Measurements from ENCODE around the gene ETV4. TPM values are rescaled to one million over a fixed set of nuclear protein-coding genes. Genes with fewer than 3 reads are reported as not detected.
A peak's percentile ranks its signal among the peaks of the same experiment; 100 is the strongest.

The ETV4 gene
- total and polyA plus RNA-seq, 2 of the 13 experiments (the other 11 are each of a cell fraction or from before 2014, with no cell fraction given): 128 to 330 TPM

DNA sequence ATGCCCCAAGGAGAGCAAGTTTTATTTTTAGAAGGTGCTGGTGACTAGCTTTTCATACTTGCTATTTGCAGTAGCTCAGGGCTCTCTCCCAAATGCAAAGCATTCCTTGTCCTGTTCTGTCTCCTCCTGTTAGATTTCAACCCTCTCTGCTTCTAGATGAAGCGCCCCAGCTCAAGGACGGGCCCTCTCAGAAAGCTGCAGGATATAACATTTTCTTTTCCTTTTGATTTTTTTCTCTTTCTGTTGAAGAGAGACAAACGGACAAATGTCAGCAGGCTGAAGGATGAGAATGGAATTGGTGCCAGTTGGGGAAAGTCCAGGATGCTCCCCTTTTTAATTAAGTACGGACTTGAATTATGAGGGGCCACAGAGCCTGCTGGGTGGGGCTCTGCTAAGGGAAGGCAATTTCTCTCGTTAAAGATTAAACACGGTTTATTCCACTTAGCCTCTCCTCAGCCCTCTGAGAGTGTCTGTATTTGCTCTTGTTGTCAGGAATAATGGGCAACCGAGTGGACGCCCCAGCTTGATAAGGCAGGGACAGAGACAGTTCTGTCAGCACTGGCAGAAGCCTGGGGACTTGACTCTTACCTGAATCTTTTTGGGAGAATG, 6.2 kb upstream of the ETV4 start (continued):
- TF ChIP-seq, protein P1, sequence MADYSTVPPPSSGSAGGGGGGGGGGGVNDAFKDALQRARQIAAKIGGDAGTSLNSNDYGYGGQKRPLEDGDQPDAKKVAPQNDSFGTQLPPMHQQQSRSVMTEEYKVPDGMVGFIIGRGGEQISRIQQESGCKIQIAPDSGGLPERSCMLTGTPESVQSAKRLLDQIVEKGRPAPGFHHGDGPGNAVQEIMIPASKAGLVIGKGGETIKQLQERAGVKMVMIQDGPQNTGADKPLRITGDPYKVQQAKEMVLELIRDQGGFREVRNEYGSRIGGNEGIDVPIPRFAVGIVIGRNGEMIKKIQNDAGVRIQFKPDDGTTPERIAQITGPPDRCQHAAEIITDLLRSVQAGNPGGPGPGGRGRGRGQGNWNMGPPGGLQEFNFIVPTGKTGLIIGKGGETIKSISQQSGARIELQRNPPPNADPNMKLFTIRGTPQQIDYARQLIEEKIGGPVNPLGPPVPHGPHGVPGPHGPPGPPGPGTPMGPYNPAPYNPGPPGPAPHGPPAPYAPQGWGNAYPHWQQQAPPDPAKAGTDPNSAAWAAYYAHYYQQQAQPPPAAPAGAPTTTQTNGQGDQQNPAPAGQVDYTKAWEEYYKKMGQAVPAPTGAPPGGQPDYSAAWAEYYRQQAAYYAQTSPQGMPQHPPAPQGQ (CRISPR knock-in tag; IDR thresholded peaks at IDR 0.05; ENCODE audit: borderline replicate concordance): no peak
- TF ChIP-seq ZNF816 (CRISPR knock-in tag; IDR thresholded peaks at IDR 0.05; ENCODE audit: borderline replicate concordance) (peak; percentile 73), GATAD2A (CRISPR knock-in tag; IDR thresholded peaks at IDR 0.05) (peak; percentile 72), ZFP1 (CRISPR knock-in tag; IDR thresholded peaks at IDR 0.05) (peak; percentile 48; the same call in 1 of the 2 replicates), ZSCAN9 (CRISPR knock-in tag; IDR thresholded peaks at IDR 0.05; ENCODE audit: borderline replicate concordance) (peak; percentile 67; the same call in 1 of the 2 replicates), ZNF264 (CRISPR knock-in tag; IDR thresholded peaks at IDR 0.05) (peak; percentile 66; the same call in 1 of the 2 replicates), NR2F1 (CRISPR knock-in tag; IDR thresholded peaks at IDR 0.05) (0 out of 4 replicates have a peak, but pooled peaks of 1 of the 2 experiments have one; percentile 17), KLF6 (CRISPR knock-in tag; IDR thresholded peaks at IDR 0.05) (peak; percentile 75; the same call in 1 of the 2 replicates), MXD4 (CRISPR knock-in tag; IDR thresholded peaks at IDR 0.05) (no peak), ZNF230 (CRISPR knock-in tag; IDR thresholded peaks at IDR 0.05) (0 out of 2 replicates have a peak, but pooled peaks have one; percentile 39), SOX13 (IDR thresholded peaks at IDR 0.05) (no peak), SOX13 (CRISPR knock-in tag; conservative IDR thresholded peaks at IDR 0.05 in 1 of 2, IDR thresholded peaks at IDR 0.05 in 1 of 2) (peak in 1 of 2 experiments; percentile 78; a peak in 2 of 4 replicates), ZNF235 (CRISPR knock-in tag; IDR thresholded peaks at IDR 0.05; ENCODE audit: borderline replicate concordance) (no peak), SAP130 (CRISPR knock-in tag; IDR thresholded peaks at IDR 0.05; ENCODE audit: low read depth) (peak; percentile 77), ETV5 (CRISPR knock-in tag; IDR thresholded peaks at IDR 0.05; ENCODE audit: borderline replicate concordance) (peak; percentile 40; the same call in 1 of the 2 replicates), MEIS2 (CRISPR knock-in tag; IDR thresholded peaks at IDR 0.05) (peak; percentile 58; the same call in 1 of the 2 replicates), SALL1 (CRISPR knock-in tag; IDR thresholded peaks at IDR 0.05) (peak; percentile 48)
- TF ChIP-seq, protein P2, sequence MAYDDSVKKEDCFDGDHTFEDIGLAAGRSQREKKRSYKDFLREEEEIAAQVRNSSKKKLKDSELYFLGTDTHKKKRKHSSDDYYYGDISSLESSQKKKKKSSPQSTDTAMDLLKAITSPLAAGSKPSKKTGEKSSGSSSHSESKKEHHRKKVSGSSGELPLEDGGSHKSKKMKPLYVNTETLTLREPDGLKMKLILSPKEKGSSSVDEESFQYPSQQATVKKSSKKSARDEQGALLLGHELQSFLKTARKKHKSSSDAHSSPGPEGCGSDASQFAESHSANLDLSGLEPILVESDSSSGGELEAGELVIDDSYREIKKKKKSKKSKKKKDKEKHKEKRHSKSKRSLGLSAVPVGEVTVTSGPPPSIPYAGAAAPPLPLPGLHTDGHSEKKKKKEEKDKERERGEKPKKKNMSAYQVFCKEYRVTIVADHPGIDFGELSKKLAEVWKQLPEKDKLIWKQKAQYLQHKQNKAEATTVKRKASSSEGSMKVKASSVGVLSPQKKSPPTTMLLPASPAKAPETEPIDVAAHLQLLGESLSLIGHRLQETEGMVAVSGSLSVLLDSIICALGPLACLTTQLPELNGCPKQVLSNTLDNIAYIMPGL (CRISPR knock-in tag; IDR thresholded peaks at IDR 0.05; ENCODE audit: borderline replicate concordance in 1 of 2, low read depth in 1 of 2): 0 out of 4 replicates have a peak, but pooled peaks of 1 of the 2 experiments have one; percentile 24
- TF ChIP-seq, protein P3, sequence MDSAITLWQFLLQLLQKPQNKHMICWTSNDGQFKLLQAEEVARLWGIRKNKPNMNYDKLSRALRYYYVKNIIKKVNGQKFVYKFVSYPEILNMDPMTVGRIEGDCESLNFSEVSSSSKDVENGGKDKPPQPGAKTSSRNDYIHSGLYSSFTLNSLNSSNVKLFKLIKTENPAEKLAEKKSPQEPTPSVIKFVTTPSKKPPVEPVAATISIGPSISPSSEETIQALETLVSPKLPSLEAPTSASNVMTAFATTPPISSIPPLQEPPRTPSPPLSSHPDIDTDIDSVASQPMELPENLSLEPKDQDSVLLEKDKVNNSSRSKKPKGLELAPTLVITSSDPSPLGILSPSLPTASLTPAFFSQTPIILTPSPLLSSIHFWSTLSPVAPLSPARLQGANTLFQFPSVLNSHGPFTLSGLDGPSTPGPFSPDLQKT (CRISPR knock-in tag; IDR thresholded peaks at IDR 0.05; ENCODE audit: borderline replicate concordance): no peak
- TF ChIP-seq, protein P4, sequence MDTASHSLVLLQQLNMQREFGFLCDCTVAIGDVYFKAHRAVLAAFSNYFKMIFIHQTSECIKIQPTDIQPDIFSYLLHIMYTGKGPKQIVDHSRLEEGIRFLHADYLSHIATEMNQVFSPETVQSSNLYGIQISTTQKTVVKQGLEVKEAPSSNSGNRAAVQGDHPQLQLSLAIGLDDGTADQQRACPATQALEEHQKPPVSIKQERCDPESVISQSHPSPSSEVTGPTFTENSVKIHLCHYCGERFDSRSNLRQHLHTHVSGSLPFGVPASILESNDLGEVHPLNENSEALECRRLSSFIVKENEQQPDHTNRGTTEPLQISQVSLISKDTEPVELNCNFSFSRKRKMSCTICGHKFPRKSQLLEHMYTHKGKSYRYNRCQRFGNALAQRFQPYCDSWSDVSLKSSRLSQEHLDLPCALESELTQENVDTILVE (CRISPR knock-in tag; IDR thresholded peaks at IDR 0.05): 0 out of 2 replicates have a peak, but pooled peaks have one; percentile 15
- TF ChIP-seq, protein P5, sequence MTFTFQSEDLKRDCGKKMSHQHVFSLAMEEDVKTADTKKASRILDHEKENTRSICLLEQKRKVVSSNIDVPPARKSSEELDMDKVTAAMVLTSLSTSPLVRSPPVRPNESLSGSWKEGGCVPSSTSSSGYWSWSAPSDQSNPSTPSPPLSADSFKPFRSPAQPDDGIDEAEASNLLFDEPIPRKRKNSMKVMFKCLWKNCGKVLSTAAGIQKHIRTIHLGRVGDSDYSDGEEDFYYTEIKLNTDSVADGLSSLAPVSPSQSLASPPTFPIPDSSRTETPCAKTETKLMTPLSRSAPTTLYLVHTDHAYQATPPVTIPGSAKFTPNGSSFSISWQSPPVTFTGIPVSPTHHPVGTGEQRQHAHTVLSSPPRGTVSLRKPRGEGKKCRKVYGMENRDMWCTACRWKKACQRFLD (CRISPR knock-in tag; IDR thresholded peaks at IDR 0.05; ENCODE audit: borderline replicate concordance): no peak
